Ecto neural progenitor cell (in vitro differentiated cells): ENCODE measurements around the gene EDDM3A.
A peak's percentile ranks its signal among the peaks of the same experiment; 100 is the strongest.
"Not testable (repeated sequence)": the region's sequence is repeated elsewhere in the genome, so short reads cannot be mapped to it uniquely, and the experiment has no call there.

Experiments used
- DNase-seq: peaks from one replicate; pipeline ENCODE4 v3.0.0-alpha.2; 2018; ENCODE audit warnings: low spot score

Gene EDDM3A, protein sequence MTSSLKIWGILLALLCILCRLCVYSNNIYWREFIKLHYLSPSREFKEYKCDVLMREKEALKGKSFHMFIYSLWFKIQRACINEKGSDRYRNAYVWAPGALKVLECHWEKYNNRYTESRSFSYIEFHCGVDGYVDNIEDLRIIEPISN

DNA sequence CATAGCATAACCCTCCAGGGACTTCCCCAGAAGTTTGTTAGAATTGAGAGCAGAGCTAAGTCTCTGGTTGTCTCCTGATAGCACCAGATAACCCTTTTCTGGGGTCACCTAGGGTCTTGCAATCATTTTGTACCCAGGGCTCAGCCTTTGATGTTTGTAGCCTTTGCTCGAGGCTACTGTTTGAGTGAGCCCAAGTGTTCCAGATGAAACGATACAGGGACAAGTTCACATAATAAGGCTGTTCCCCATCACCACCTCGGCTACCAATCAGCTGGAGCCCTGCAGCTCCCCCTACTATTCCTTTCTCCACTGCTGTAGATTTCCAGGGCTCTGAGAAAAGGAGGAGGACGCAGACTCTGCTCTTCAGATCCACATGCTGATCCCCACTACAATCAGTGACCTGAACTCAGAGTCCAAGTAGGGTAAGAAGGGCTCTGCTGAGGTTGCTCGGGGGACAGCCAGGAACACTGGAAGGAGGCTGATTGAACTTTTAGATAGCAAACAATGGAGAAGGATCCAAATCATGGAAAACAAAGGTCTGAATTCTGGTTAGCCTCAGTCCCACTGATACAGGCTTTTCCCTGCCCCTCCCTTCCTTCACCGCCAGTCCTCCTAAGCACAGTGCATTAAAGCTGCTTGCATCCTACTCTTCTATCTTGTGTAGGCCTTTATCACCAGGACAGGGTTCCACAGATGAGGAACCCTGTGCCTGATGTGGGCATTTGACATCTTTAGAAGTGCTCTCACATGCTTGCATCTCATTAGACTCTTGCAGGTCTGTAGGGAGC, at the start of gene EDDM3A:
Gene EDDM3A (plus strand): TSS at position 317 of the 788 bp plus-strand sequence. CDS start 1,694 bp downstream, outside the sequence.
- no peak for DNase-seq

- no peak for DNase-seq
Measured at GRCh38 chr14:20696764-20697163, 48.9 kb upstream of the EDDM3A start.

GRCh38 chr14:20697273-20698017, 48.2 kb upstream of the EDDM3A start:
- peak; percentile 62 for DNase-seq

- DNase-seq: no peak
Measured at GRCh38 chr14:20698018-20698329, 47.7 kb upstream of the EDDM3A start.

DNA sequence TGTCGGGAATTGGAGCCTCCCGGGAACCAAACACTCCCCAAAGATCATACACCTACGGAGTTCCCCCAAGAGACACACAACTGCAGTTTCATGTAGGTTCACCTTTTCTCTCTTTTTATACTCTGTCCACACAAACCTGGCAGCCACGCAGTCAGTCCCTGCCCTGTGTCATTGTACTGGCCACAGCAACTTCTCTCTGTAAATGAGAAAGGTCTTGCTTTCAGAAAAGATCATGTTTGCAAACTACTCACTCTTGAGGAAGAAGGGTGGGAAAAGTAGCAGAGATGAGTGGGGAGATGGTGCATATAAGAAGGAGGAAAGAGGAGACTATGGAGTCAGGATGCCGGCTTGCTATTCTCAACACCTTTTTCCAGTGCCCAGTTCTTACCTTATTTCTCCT, 46.8 kb upstream of the EDDM3A start:
- DNase-seq: no peak

GRCh38 chr14:20699931-20700330, 45.8 kb upstream of the EDDM3A start:
- DNase-seq: no peak

DNA sequence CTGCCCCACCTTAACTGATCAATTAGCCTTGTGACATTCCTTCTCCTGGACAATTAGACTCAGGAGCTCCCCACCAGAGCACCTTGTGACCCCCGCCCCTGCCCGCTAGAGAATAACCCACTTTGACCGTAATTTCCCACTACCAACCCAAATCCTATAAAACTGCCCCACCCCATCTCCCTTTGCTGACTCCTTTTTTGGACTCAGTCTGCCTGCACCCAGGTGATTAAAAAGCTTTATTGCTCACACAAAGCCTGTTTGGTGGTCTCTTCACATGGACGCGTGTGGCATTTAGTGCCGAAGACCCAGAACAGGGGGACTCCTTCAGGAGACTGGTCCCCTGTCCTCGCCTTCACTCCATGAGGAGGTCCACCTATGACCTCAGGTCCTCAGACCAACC, 44.7 kb upstream of the EDDM3A start:
- DNase-seq: not testable (repeated sequence)

DNA sequence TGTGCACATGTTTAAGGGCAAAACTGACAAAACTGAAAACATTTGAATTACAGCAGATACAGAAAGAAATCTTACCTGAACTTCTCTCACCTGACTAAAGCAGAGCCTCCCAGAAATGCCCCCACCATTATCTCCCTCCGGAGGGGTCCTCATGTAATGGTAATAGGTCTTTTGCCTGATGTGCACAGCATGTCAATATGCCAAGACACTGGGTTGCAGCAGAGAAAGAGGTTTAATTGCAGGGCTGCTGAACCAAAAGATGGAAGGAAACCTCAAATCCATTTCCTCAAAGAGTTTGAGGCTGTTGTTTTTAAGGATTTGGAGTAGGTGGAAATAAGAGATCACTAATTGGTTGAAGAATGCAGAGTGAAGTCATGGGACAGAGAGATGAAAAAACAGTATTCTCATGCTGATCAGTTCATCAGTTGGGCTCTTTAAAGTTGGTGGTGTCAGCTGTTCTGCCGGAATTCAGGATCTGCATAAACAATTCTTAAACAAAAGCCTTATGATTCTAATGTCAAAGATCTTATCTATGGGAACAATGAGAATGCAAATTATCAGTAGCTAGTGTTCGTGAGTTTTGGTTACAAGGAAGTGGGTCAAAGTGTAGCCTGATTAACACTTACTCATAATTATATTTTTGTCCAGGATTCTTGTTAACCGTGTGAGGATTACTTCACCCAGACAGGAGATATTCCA, 38.9 kb upstream of the EDDM3A start:
- DNase-seq: no peak

DNA sequence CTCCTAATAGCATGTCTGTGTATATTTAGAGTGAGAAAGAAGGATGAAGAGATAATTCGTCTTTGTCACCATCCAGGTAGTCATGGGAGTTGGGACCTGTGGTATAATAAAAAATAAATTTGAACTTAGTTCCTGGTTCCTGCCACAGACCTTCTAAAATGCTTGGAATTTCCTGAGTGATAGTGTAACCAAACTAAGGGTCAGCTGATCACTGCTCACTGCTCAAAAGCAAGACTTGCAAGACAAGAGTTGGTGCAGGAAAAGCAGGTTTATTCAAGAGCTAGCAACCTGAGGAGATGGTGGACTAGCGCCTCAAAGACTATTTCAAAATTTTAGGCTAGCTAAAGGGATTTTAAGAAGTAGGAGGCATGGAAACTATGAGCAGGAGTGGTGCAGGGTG, 38.1 kb upstream of the EDDM3A start:
- DNase-seq: no peak

DNA sequence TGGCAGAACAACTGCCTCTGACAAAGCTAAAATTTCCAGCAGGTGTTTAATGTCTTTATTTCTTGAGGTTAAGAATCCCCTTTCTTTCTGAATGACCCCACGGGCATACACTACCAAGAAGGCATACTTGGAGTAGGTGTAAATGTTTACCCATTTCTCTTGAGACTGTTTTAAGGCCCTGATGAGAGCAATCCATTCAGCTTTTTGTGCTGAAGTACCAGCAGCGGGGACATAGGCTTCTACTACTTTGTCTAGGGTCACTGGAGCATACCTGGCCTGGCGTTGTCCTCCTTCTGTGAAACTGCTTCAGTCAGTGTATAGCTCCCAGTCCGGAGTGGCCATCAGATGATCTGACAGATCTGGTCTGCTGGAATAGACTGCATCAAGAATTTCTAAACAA, 34.4 kb upstream of the EDDM3A start:
- DNase-seq: no peak

- no peak for DNase-seq
Measured at GRCh38 chr14:20711685-20712084, 34.0 kb upstream of the EDDM3A start.

- no peak for DNase-seq
Measured at GRCh38 chr14:20712904-20713303, 32.8 kb upstream of the EDDM3A start.

DNA sequence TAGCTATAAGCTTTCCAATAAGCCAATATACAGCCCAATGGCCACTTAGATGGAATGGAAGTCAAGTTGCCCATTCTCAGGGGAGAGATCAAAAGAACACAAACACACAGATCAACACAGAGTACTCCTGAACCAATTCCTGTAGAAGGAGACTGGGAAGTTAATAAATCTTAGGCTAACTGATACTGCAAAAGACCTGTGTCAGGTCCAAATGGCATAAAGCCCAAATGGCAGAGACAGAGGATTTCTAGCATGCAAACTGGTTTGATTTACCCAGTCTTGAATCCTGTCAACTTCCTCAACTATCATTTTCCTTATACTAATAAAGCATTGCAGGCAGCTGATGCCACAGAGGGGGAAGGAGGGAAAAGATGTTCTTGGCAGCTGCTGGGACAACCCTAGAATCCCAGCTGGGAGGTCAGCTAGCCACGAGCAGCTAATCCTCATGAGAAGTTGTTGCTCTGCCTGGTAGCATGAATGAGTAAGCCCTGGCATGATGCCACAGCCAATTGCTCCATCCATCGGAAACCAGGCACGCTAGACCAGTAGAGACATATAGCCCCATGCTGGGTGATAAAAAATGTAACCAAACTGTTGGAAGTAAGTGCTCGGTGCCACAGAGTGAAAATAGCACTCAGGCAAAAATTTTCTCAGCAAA, 31.0 kb upstream of the EDDM3A start:
- DNase-seq: no peak

DNA sequence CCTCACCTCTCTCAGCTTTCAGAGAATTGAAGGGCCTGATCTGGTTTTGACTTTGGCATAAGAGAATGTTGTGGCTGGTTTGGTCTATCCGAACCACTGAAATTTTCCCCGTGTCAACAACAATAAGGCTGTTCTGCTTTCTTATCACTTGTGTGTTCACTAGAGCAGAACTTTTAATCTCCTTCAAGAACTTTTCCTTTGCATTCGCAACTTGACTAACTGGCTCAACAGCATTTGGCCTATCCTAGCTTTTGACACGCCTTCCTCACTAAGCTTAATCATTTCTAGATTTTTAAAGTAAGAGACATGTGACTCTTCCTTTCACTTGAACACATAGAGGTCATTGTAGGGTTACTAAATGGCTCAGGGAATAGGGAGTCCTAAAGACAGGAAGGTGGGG, 25.9 kb upstream of the EDDM3A start:
- no peak for DNase-seq

GRCh38 chr14:20720741-20721140, 24.9 kb upstream of the EDDM3A start:
- no peak for DNase-seq

DNA sequence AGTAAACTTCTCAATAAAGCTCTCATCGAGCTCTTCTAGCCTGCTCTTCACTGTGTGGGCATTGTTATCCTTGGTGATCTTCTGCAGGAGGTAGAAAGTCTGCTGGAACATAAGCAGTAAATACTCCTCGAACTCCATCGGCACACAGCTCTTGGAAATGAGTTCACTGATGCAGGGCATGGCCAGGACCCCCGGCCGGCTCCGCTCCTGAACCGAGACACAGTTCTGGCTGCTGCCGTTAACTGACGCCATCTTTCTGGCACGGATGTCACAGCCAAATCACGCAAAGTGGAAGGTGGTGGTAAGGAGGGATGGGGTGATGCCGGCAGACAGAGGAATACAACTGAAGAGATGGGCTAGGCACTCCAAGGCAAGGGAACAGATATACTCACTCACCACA, 23.7 kb upstream of the EDDM3A start:
- no peak for DNase-seq

DNA sequence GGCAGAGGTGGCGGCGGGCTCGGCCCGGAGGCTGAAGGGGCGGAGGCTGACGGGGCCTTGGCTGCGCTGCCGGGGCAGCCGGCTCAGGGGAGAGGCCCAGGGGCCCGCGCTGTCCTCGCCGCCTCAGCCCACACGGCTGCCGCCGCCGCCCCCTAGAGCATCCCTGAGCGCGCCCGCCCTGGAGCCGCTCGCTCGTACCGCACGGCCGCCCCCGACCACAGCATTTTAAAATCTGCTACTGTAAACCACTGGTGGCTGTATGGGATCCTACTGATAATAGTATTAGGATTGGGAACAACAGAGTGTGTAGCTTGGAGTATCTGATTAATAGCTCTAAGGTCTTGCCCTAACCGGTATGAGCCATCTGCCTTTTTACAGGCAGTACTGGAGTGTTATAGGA, 22.2 kb upstream of the EDDM3A start:
- peak; percentile 56 for DNase-seq

- not testable (repeated sequence) for DNase-seq
Measured at GRCh38 chr14:20726121-20726520, 19.6 kb upstream of the EDDM3A start.

DNA sequence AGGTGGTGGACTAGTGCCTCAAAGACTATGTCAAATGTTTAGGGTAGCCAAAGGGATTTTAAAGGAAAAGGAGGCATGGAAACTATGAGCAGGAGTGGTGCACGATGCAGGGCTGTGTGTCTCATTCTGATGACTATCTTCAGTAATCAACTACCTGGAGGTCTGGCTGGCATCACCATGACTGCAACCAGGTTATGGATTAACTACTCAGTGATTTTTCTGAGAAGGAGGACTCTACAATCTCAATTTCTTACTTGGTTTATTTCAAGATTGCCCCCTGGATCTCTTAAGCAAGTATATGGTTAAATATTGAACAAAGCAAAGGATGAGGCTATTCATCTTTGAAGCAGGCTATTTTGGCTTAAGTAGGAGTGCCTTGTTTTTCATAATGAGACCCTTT, 19.2 kb upstream of the EDDM3A start:
- no peak for DNase-seq

DNA sequence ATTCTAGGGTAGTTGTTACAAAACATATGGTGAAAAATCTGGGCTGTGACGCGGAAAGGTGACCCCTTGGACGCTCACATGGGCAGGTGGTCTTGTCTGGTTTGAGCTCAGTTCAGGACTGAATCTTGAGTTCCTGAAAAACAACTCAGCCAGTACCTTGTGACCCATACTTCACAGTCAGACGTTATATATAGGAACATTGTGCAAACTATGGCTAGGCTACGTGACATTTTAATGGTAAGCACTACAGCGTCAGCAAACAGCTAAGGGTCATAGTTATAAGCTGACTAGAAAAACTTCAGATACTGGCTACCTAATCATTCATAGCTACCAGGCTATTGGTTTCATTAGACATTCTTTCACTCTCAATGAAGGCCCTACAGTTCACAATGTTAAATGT, 14.8 kb upstream of the EDDM3A start:
- DNase-seq: no peak

DNA sequence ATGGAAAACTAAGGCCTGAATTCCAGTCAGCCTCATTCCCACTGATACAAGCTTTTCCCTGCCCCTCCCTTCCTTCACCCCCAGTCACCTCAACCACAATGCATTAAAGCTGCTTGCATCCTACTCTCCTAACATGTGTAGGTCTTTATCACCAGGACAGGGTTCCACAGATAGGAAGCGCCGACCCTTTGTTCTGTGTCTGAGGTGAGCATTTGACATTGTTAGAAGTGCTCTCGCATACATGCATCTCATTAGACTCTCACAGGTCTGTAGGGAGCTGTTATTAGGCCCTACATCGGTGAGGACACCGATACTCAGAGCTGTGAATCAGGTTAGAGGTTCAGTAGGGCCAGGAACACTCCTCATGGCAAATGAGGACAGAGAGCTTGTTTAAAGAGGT, 13.2 kb upstream of the EDDM3A start:
- DNase-seq: no peak

- DNase-seq: no peak
Measured at GRCh38 chr14:20732979-20733635, 12.6 kb upstream of the EDDM3A start.
